ENCODE data around the gene USP10.

USP10 gene

GRCh38 chr16:84753412-84754326, 53.9 kb downstream of the USP10 start:
- no peak for DNase-seq

- peak; percentile 8 for DNase-seq
Measured at GRCh38 chr16:84754353-84754856, 54.6 kb downstream of the USP10 start.

GRCh38 chr16:84754956-84755672, 55.3 kb downstream of the USP10 start:
- DNase-seq, result no peak

GRCh38 chr16:84756830-84757229, 57.0 kb downstream of the USP10 start:
- no peak for DNase-seq

GRCh38 chr16:84758627-84759026, 58.8 kb downstream of the USP10 start:
- no peak for DNase-seq

- no peak for DNase-seq
Measured at GRCh38 chr16:84759061-84759460, 59.3 kb downstream of the USP10 start.

- DNase-seq, result no peak
Measured at GRCh38 chr16:84759906-84760305, 60.1 kb downstream of the USP10 start.

- no peak for DNase-seq
Measured at GRCh38 chr16:84761448-84762368, 61.9 kb downstream of the USP10 start.

- DNase-seq, result no peak
Measured at GRCh38 chr16:84763164-84763563, 63.4 kb downstream of the USP10 start.

- DNase-seq, result no peak
Measured at GRCh38 chr16:84763629-84764028, 63.8 kb downstream of the USP10 start.

GRCh38 chr16:84764970-84765369, 65.2 kb downstream of the USP10 start:
- no peak for DNase-seq

GRCh38 chr16:84765616-84766580, 66.1 kb downstream of the USP10 start:
- no peak for DNase-seq

GRCh38 chr16:84766978-84767773, 67.4 kb downstream of the USP10 start:
- DNase-seq, result no peak

- no peak for DNase-seq
Measured at GRCh38 chr16:84768061-84768807, 68.4 kb downstream of the USP10 start.

- DNase-seq, result no peak
Measured at GRCh38 chr16:84768808-84769197, 69.0 kb downstream of the USP10 start.

GRCh38 chr16:84769416-84769815, 69.6 kb downstream of the USP10 start:
- no peak for DNase-seq

- no peak for DNase-seq
Measured at GRCh38 chr16:84773312-84773711, 73.5 kb downstream of the USP10 start.

GRCh38 chr16:84774810-84775209, 75.0 kb downstream of the USP10 start:
- peak; percentile 59 for DNase-seq

- no peak for DNase-seq
Measured at GRCh38 chr16:84775262-84775810, 75.5 kb downstream of the USP10 start.

- DNase-seq, result no peak
Measured at GRCh38 chr16:84777435-84777834, 77.6 kb downstream of the USP10 start.

Data from NCI-H226 (cell line).